ENCODE measurements around the gene SYCP2.

The SYCP2 gene

GRCh38 chr20:59829054-59829785, 104.2 kb downstream of the SYCP2 start:
- Histone ChIP-seq H3K79me2 (ENCODE audit: insufficient read depth, low read length) (no peaks in the 10 kb centered on the region), H3K27me3 (ENCODE audit: insufficient read depth, low read length) (no peaks in the 10 kb centered on the region), H3K9ac (ENCODE audit: low read length) (no peak overlapping the region), H2AFZ (ENCODE audit: low read length) (no peak overlapping the region), H3K27ac (ENCODE audit: low read depth, low read length, poor library complexity, severe bottlenecking) (no peak overlapping the region), H3K9me3 (ENCODE audit: low read length) (no peaks in the 10 kb centered on the region), H3K36me3 (ENCODE audit: insufficient read depth, low read length) (no peaks in the 10 kb centered on the region), H3K9me2 (ENCODE audit: low read depth, low read length) (no peaks in the 10 kb centered on the region), H3K4me1 (ENCODE audit: insufficient read depth, low read length, severe bottlenecking) (no peaks in the 10 kb centered on the region), H3F3A (ENCODE audit: insufficient read depth, low read length) (no peaks in the 10 kb centered on the region), H4K20me1 (ENCODE audit: insufficient read depth, low read length) (no peaks in the 10 kb centered on the region), H3K4me2 (ENCODE audit: low read length) (no peak overlapping the region), H3K4me3 (ENCODE audit: low read depth, low read length, poor library complexity, severe bottlenecking) (no peak overlapping the region)
- TF ChIP-seq, protein P1, sequence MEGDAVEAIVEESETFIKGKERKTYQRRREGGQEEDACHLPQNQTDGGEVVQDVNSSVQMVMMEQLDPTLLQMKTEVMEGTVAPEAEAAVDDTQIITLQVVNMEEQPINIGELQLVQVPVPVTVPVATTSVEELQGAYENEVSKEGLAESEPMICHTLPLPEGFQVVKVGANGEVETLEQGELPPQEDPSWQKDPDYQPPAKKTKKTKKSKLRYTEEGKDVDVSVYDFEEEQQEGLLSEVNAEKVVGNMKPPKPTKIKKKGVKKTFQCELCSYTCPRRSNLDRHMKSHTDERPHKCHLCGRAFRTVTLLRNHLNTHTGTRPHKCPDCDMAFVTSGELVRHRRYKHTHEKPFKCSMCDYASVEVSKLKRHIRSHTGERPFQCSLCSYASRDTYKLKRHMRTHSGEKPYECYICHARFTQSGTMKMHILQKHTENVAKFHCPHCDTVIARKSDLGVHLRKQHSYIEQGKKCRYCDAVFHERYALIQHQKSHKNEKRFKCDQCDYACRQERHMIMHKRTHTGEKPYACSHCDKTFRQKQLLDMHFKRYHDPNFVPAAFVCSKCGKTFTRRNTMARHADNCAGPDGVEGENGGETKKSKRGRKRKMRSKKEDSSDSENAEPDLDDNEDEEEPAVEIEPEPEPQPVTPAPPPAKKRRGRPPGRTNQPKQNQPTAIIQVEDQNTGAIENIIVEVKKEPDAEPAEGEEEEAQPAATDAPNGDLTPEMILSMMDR (IDR thresholded peaks at IDR 0.05; ENCODE audit: low read length): no peak
- TF ChIP-seq EZH2 (IDR thresholded peaks at IDR 0.05; ENCODE audit: borderline replicate concordance, low read length): no peak

DNA sequence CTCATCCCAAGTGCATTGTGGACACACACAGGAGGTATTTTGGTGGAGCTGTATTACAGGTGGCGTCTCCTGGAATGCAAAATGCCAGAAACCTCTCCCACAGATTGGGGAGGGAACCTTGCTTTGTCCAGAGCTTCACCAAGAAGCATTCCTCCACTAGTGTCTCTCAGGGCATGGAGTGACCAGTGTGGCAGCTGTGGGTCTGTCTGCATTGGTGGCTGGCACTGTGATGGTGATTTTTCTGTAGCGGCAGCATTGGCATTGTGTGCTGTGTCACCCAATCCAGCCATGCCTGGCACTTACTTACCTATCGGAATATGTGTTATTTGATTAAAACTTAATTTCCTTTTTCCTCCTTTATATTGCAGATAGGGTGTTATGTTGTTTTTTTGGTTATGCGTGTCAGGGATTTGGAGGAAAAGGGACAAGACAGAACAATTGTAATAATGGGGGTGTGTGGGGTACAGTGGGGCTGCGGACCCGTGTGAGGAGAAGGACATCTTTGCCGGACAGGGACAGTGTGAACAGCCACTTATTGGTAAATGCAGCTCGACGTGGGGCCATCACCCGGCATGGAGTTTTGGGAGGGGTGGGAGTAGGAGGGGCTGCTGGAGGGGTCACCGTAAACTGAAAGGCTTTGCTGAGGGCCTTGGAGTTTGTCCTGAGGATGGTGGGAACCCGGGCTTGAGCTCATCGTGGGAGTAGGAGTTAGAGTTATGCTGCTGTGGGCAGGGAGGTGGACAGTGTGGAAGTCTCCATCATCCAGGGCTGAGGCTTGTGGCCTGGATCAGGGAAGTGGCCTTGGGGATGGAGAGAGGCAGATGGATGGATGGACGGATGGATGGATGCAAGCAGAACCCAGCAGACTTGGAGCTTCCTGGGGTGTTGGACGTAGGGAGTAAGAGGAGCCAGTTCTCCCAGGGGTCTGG, 105.0 kb downstream of the SYCP2 start:
- H3K4me1 ChIP-seq (ENCODE audit: insufficient read depth, low read length, severe bottlenecking): no peaks in the 10 kb centered on the region

DNA sequence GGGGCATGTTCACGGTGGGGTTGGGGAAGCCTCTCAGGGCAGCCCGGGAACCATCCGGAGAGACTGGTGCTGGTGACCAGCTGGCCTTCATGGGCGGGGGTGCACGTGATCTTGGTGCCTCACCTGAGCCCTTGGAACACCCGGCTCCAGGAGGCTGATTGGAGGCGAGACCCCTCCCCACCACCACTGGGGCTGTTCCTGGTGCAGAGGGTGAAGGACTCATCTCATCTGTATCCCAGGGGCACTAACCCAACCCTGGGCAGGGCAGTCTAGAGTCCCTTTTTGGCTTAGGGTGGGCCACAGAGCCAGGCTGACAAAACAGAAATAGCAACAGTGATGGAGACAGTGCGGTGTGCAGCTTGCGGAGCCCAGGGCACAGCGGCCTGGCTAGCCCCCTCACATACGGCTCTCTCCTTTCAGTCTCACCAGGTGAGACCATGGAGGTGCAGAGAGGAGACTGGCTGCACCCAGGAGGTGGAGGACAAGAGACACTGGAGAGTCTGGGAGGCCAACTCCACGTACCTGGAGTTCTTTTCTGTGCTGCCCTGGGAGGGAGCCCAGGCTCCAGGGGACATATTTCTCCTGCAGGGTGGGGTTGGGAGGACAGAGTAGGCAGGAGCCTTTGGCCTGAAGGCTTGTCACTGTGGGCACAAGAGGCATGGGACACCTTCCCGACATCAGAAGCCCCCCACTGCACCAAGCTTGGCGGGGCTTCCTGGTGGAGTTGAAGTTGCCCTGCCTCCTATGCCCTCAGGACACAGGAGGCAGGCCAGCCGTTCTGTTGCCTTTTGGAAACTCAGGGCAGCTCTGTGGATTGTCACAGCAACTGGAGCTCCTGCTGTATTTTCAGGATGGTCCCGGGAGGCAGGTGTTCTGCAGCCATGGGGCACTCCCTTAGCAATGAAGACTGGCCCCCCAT, 106.0 kb downstream of the SYCP2 start:
- H4K20me1 ChIP-seq (ENCODE audit: insufficient read depth, low read length): no peaks in the 10 kb centered on the region

More for the DNA sequence above, 105.0 kb downstream of the SYCP2 start:
- TF ChIP-seq, protein P1 (IDR thresholded peaks at IDR 0.05; ENCODE audit: low read length): no peak
- Histone ChIP-seq H3K9ac (ENCODE audit: low read length) (no peak overlapping the region), H3K79me2 (ENCODE audit: insufficient read depth, low read length) (no peaks in the 10 kb centered on the region), H2AFZ (ENCODE audit: low read length) (no peak overlapping the region), H3K27ac (ENCODE audit: low read depth, low read length, poor library complexity, severe bottlenecking) (no peak overlapping the region), H3F3A (ENCODE audit: insufficient read depth, low read length) (no peaks in the 10 kb centered on the region), H3K36me3 (ENCODE audit: insufficient read depth, low read length) (no peaks in the 10 kb centered on the region), H3K4me3 (ENCODE audit: low read depth, low read length, poor library complexity, severe bottlenecking) (no peak overlapping the region), H3K9me3 (ENCODE audit: low read length) (no peaks in the 10 kb centered on the region), H4K20me1 (ENCODE audit: insufficient read depth, low read length) (no peaks in the 10 kb centered on the region), H3K4me2 (ENCODE audit: low read length) (no peak overlapping the region), H3K27me3 (ENCODE audit: insufficient read depth, low read length) (no peaks in the 10 kb centered on the region), H3K9me2 (ENCODE audit: low read depth, low read length) (no peaks in the 10 kb centered on the region)

More for the DNA sequence above, 106.0 kb downstream of the SYCP2 start:
- Histone ChIP-seq H3K79me2 (ENCODE audit: insufficient read depth, low read length) (no peaks in the 10 kb centered on the region), H3F3A (ENCODE audit: insufficient read depth, low read length) (no peaks in the 10 kb centered on the region), H3K27me3 (ENCODE audit: insufficient read depth, low read length) (no peaks in the 10 kb centered on the region), H3K4me3 (ENCODE audit: low read depth, low read length, poor library complexity, severe bottlenecking) (no peak overlapping the region), H3K9ac (ENCODE audit: low read length) (no peak overlapping the region), H3K9me2 (ENCODE audit: low read depth, low read length) (no peaks in the 10 kb centered on the region), H3K4me2 (ENCODE audit: low read length) (no peak overlapping the region), H3K27ac (ENCODE audit: low read depth, low read length, poor library complexity, severe bottlenecking) (no peak overlapping the region), H3K9me3 (ENCODE audit: low read length) (no peaks in the 10 kb centered on the region), H3K4me1 (ENCODE audit: insufficient read depth, low read length, severe bottlenecking) (no peaks in the 10 kb centered on the region), H2AFZ (ENCODE audit: low read length) (no peak overlapping the region), H3K36me3 (ENCODE audit: insufficient read depth, low read length) (no peaks in the 10 kb centered on the region)
- no peak for TF ChIP-seq EZH2 (IDR thresholded peaks at IDR 0.05; ENCODE audit: borderline replicate concordance, low read length)
- TF ChIP-seq, protein P1 (IDR thresholded peaks at IDR 0.05; ENCODE audit: low read length): no peak
